Stimulated activated CD4-positive, alpha-beta T cell treated with anti-CD3 and anti-CD28 coated beads, Interleukin-2, amount 100 ng/mL, for 24 hours (primary cell): ENCODE data around the gene GUCY2F.

ENCODE experiments used
- DNase-seq, 2 donors: peaks; one replicate each; pipeline ENCODE4 v3.0.0-alpha.2; 2020

The GUCY2F gene

GRCh38 chrX:109392895-109393294 is 89.0 kb downstream of the GUCY2F start:
- DNase-seq, result no peak

- no peak for DNase-seq
Observed at GRCh38 chrX:109390556-109390955, 91.3 kb downstream of the GUCY2F start.

- no peak for DNase-seq
Observed at GRCh38 chrX:109389917-109390316, 92.0 kb downstream of the GUCY2F start.

- no peak for DNase-seq
Observed at GRCh38 chrX:109384699-109385098, 97.2 kb downstream of the GUCY2F start.

- no peak for DNase-seq
Observed at GRCh38 chrX:109382332-109382731, 99.6 kb downstream of the GUCY2F start.

GRCh38 chrX:109378281-109378680 is 103.6 kb downstream of the GUCY2F start:
- DNase-seq, result no peak

- no peak for DNase-seq
Observed at GRCh38 chrX:109374262-109374960, 107.5 kb downstream of the GUCY2F start.

- DNase-seq, result no peak
Observed at GRCh38 chrX:109373468-109373867, 108.4 kb downstream of the GUCY2F start.

GRCh38 chrX:109372716-109373115 is 109.2 kb downstream of the GUCY2F start:
- DNase-seq, result no peak

GRCh38 chrX:109372291-109372690 is 109.6 kb downstream of the GUCY2F start:
- no peak for DNase-seq

- no peak for DNase-seq
Observed at GRCh38 chrX:109362101-109362500, 119.8 kb downstream of the GUCY2F start.

- DNase-seq, result no peak
Observed at GRCh38 chrX:109360301-109360700, 121.6 kb downstream of the GUCY2F start.

GRCh38 chrX:109357706-109358105 is 124.2 kb downstream of the GUCY2F start:
- no peak for DNase-seq

GRCh38 chrX:109356684-109357083 is 125.2 kb downstream of the GUCY2F start:
- no peak for DNase-seq

- DNase-seq, result no peak
Observed at GRCh38 chrX:109352066-109352588, 129.8 kb downstream of the GUCY2F start.

- no peak for DNase-seq
Observed at GRCh38 chrX:109351557-109351956, 130.3 kb downstream of the GUCY2F start.

- no peak for DNase-seq
Observed at GRCh38 chrX:109350551-109350950, 131.3 kb downstream of the GUCY2F start.

GRCh38 chrX:109350051-109350450 is 131.8 kb downstream of the GUCY2F start:
- no peak for DNase-seq

- no peak for DNase-seq
Observed at GRCh38 chrX:109347632-109348031, 134.3 kb downstream of the GUCY2F start.

GRCh38 chrX:109346491-109346890 is 135.4 kb downstream of the GUCY2F start:
- no peak for DNase-seq

GRCh38 chrX:109345856-109346255 is 136.0 kb downstream of the GUCY2F start:
- DNase-seq, result no peak

- DNase-seq, result no peak
Observed at GRCh38 chrX:109344678-109345077, 137.2 kb downstream of the GUCY2F start.

GRCh38 chrX:109344101-109344500 is 137.8 kb downstream of the GUCY2F start:
- no peak for DNase-seq

GRCh38 chrX:109343671-109344070 is 138.2 kb downstream of the GUCY2F start:
- no peak for DNase-seq

GRCh38 chrX:109336141-109336540 is 145.7 kb downstream of the GUCY2F start:
- DNase-seq, result no peak
